CD4-positive, CD25-positive, alpha-beta regulatory T cell (primary cell): Measurements from ENCODE around the gene OPRM1. TPM values are rescaled to one million over a fixed set of nuclear protein-coding genes. Genes with fewer than 3 reads are reported as not detected.
"Not testable (repeated sequence)": the region's sequence is repeated elsewhere in the genome, so short reads cannot be mapped to it uniquely, and the experiment has no call there.

Source experiments
- ATAC-seq, 2 donors: fragments of 150-1000 bp; cut with Tn5 transposase; one replicate each; pipeline ENCODE4 v1.10.0; 2021; ENCODE audit warnings: low read depth in 2 of 2, moderate number of reproducible peaks in 2 of 2, moderate library complexity in 1 of 2
- DNase-seq, 3 donors: peaks; one replicate each; pipeline versions ENCODE4 v3.0.0 to v3.0.0-alpha.2; 2012 to 2022; ENCODE audit warnings: mixed read lengths in 1 of 3
- H3K27ac ChIP-seq: one replicate; pipeline ENCODE4 v1.7.0; 2013; ENCODE audit warnings: mild to moderate bottlenecking, low read length; ENCODE audit not compliant: insufficient read depth, poor library complexity, severe bottlenecking
- H3K27me3 ChIP-seq: one replicate; pipeline ENCODE4 v1.7.0; 2013; ENCODE audit warnings: low read length; ENCODE audit not compliant: control insufficient read depth, insufficient read depth
- H3K36me3 ChIP-seq: one replicate; pipeline ENCODE4 v1.7.0; 2013; ENCODE audit warnings: mild to moderate bottlenecking, low read length, moderate library complexity; ENCODE audit not compliant: control insufficient read depth, insufficient read depth
- H3K4me1 ChIP-seq: 2 replicates; pipeline ENCODE4 v1.7.0; 2013; ENCODE audit warnings: mild to moderate bottlenecking, low read length; ENCODE audit not compliant: insufficient read depth, control insufficient read depth, poor library complexity, severe bottlenecking
- H3K4me3 ChIP-seq: one replicate; pipeline ENCODE4 v1.7.0; 2013; ENCODE audit warnings: low read depth, mild to moderate bottlenecking, low read length, moderate library complexity
- H3K9me3 ChIP-seq, 2 experiments: 1 replicate in 1 of 2; 2 replicates in 1 of 2; pipeline ENCODE4 v1.7.0; 2013; ENCODE audit warnings: low read length in 2 of 2, mild to moderate bottlenecking in 1 of 2, moderate library complexity in 1 of 2; ENCODE audit not compliant: control insufficient read depth in 2 of 2
- H3K27ac Mint-ChIP-seq, 3 donors: one replicate each; pipeline ENCODE4 v1.8.0; 2020 to 2022; ENCODE audit warnings: mild to moderate bottlenecking in 3 of 3, mixed read lengths in 3 of 3, moderate library complexity in 2 of 3
- H3K27me3 Mint-ChIP-seq: one replicate; pipeline ENCODE4 v1.8.0; 2022; ENCODE audit warnings: mild to moderate bottlenecking, mixed read lengths
- H3K36me3 Mint-ChIP-seq: one replicate; pipeline ENCODE4 v1.8.0; 2020; ENCODE audit warnings: mixed read lengths
- H3K4me1 Mint-ChIP-seq, 4 donors: one replicate each; pipeline ENCODE4 v1.8.0; 2020 to 2022; ENCODE audit warnings: mixed read lengths in 4 of 4, mild to moderate bottlenecking in 1 of 4
- H3K4me3 Mint-ChIP-seq, 4 donors: one replicate each; pipeline ENCODE4 v1.8.0; 2020 to 2022; ENCODE audit warnings: mild to moderate bottlenecking in 4 of 4, mixed read lengths in 4 of 4, moderate library complexity in 3 of 4
- H3K9me3 Mint-ChIP-seq, 7 donors: one replicate each; pipeline ENCODE4 v1.8.0; 2020 to 2022; ENCODE audit warnings: mixed read lengths in 7 of 7, mild to moderate bottlenecking in 3 of 7, moderate library complexity in 2 of 7
- polyA plus RNA-seq, 4 donors: library from polyadenylated mRNA; unstranded; fragments of 300-500 nt; fragmentation: Illumina TruSeq; gene quantifications; one replicate each; pipeline ENCODE4 v1.2.3, GENCODE V29; 2021
- total RNA-seq: library from RNA; stranded (reverse); gene quantifications from one replicate; pipeline ENCODE4 v1.2.3, GENCODE V29; 2022

Gene OPRM1
- total and polyA plus RNA-seq, 5 donors from 2014 or later = not detected

- DNase-seq = no peak
- Histone ChIP-seq H3K4me1 (no peaks in the 10 kb centered on the region), H3K27me3 (no peaks in the 10 kb centered on the region), H3K9me3 (no peaks in the 10 kb centered on the region), H3K4me3 (no peak overlapping the region), H3K36me3 (no peaks in the 10 kb centered on the region), H3K27ac (no peak overlapping the region)
- Mint-ChIP-seq H3K4me3 (no peak overlapping the region), H3K27me3 (no peaks in the 10 kb centered on the region), H3K27ac (no peak overlapping the region), H3K4me1 (no peaks in the 10 kb centered on the region), H3K9me3 (peaks cover 0 to 4% (median 0%) of the 10 kb centered on the region in 7 donors), H3K36me3 (no peaks in the 10 kb centered on the region)
- no peak for ATAC-seq
Measured at GRCh38 chr6:154058963-154059680, 20.1 kb downstream of the OPRM1 start.

GRCh38 chr6:154060076-154060475 lies 21.0 kb downstream of the OPRM1 start:
- Histone ChIP-seq H3K9me3 (no peaks in the 10 kb centered on the region), H3K4me3 (no peak overlapping the region), H3K36me3 (no peaks in the 10 kb centered on the region), H3K4me1 (no peaks in the 10 kb centered on the region), H3K27ac (no peak overlapping the region), H3K27me3 (no peaks in the 10 kb centered on the region)
- Mint-ChIP-seq H3K36me3 (no peaks in the 10 kb centered on the region), H3K27ac (no peak overlapping the region), H3K4me1 (no peaks in the 10 kb centered on the region), H3K4me3 (no peak overlapping the region), H3K27me3 (no peaks in the 10 kb centered on the region), H3K9me3 (peaks cover 0 to 4% (median 0%) of the 10 kb centered on the region in 7 donors)
- ATAC-seq (no peak), DNase-seq (no peak)

GRCh38 chr6:154070041-154070440 lies 31.0 kb downstream of the OPRM1 start:
- Mint-ChIP-seq H3K4me1 (no peaks in the 10 kb centered on the region), H3K36me3 (no peaks in the 10 kb centered on the region), H3K27ac (no peak overlapping the region), H3K4me3 (no peak overlapping the region), H3K9me3 (peaks cover 0 to 5% (median 2%) of the 10 kb centered on the region in 7 donors), H3K27me3 (peaks cover 5% of the 10 kb centered on the region)
- Histone ChIP-seq H3K9me3 (no peaks in the 10 kb centered on the region), H3K27ac (no peak overlapping the region), H3K27me3 (peaks cover 1% of the 10 kb centered on the region), H3K4me1 (no peaks in the 10 kb centered on the region), H3K36me3 (no peaks in the 10 kb centered on the region), H3K4me3 (no peak overlapping the region)
- ATAC-seq (no peak), DNase-seq (no peak)

- H3K9me3 ChIP-seq = no peaks in the 10 kb centered on the region
- Mint-ChIP-seq H3K4me3 (no peak overlapping the region), H3K9me3 (peaks cover 0 to 5% (median 2%) of the 10 kb centered on the region in 7 donors), H3K27me3 (peaks cover 5% of the 10 kb centered on the region), H3K27ac (no peak overlapping the region), H3K36me3 (no peaks in the 10 kb centered on the region), H3K4me1 (no peaks in the 10 kb centered on the region)
- H3K36me3 ChIP-seq = no peaks in the 10 kb centered on the region
- H3K27me3 ChIP-seq = peaks cover 1% of the 10 kb centered on the region
- H3K4me3 ChIP-seq = no peak overlapping the region
- DNase-seq (no peak), ATAC-seq (no peak)
- H3K4me1 ChIP-seq = no peaks in the 10 kb centered on the region
- H3K27ac ChIP-seq = no peak overlapping the region
Measured at GRCh38 chr6:154070657-154071056, 31.6 kb downstream of the OPRM1 start.

- Mint-ChIP-seq H3K4me1 (no peaks in the 10 kb centered on the region), H3K27ac (no peak overlapping the region), H3K27me3 (peaks cover under 1% of the 10 kb centered on the region), H3K4me3 (no peak overlapping the region), H3K9me3 (peaks cover 0 to 3% (median 2%) of the 10 kb centered on the region in 7 donors), H3K36me3 (no peaks in the 10 kb centered on the region)
- Histone ChIP-seq H3K27me3 (peaks cover 1% of the 10 kb centered on the region), H3K9me3 (no peaks in the 10 kb centered on the region), H3K27ac (no peak overlapping the region), H3K4me1 (no peaks in the 10 kb centered on the region), H3K36me3 (no peaks in the 10 kb centered on the region), H3K4me3 (no peak overlapping the region)
- ATAC-seq (no peak), DNase-seq (no peak)
Measured at GRCh38 chr6:154071236-154071635, 32.2 kb downstream of the OPRM1 start.

GRCh38 chr6:154071711-154072110 lies 32.7 kb downstream of the OPRM1 start:
- peaks cover 1% of the 10 kb centered on the region for H3K27me3 ChIP-seq
- H3K4me3 ChIP-seq = no peak overlapping the region
- DNase-seq = no peak
- H3K4me3 Mint-ChIP-seq = no peak overlapping the region
- H3K4me1 ChIP-seq = no peaks in the 10 kb centered on the region
- H3K27me3 Mint-ChIP-seq = no peaks in the 10 kb centered on the region
- H3K9me3 Mint-ChIP-seq = peaks cover 0 to 3% (median 2%) of the 10 kb centered on the region in 7 donors
- no peaks in the 10 kb centered on the region for H3K36me3 Mint-ChIP-seq
- H3K27ac ChIP-seq = no peak overlapping the region
- H3K9me3 ChIP-seq = no peaks in the 10 kb centered on the region
- no peaks in the 10 kb centered on the region for H3K4me1 Mint-ChIP-seq
- no peak for ATAC-seq
- no peak overlapping the region for H3K27ac Mint-ChIP-seq
- H3K36me3 ChIP-seq = no peaks in the 10 kb centered on the region

- not testable (repeated sequence) for H3K36me3 Mint-ChIP-seq, H3K27ac ChIP-seq, H3K36me3 ChIP-seq, ATAC-seq, H3K9me3 ChIP-seq, H3K27ac Mint-ChIP-seq, H3K27me3 Mint-ChIP-seq, H3K4me1 Mint-ChIP-seq, H3K4me1 ChIP-seq, H3K9me3 Mint-ChIP-seq, DNase-seq, H3K4me3 ChIP-seq, H3K4me3 Mint-ChIP-seq, H3K27me3 ChIP-seq
Measured at GRCh38 chr6:154078596-154078995, 39.6 kb downstream of the OPRM1 start.

- Mint-ChIP-seq H3K9me3 (peaks cover 0 to 4% (median 0%) of the 10 kb centered on the region in 7 donors), H3K27ac (no peak overlapping the region), H3K4me3 (no peak overlapping the region), H3K36me3 (no peaks in the 10 kb centered on the region), H3K4me1 (no peaks in the 10 kb centered on the region), H3K27me3 (no peaks in the 10 kb centered on the region)
- Histone ChIP-seq H3K27me3 (no peaks in the 10 kb centered on the region), H3K27ac (no peak overlapping the region), H3K36me3 (no peaks in the 10 kb centered on the region), H3K4me1 (no peaks in the 10 kb centered on the region), H3K4me3 (no peak overlapping the region), H3K9me3 (no peaks in the 10 kb centered on the region)
- ATAC-seq = no peak
- DNase-seq = no peak
Measured at GRCh38 chr6:154080461-154081189, 41.6 kb downstream of the OPRM1 start.
